GM19043 (cell line): Measurements from ENCODE around the gene SCN8A.
"Not testable (repeated sequence)": the region's sequence is repeated elsewhere in the genome, so short reads cannot be mapped to it uniquely, and the experiment has no call there.

Experiments
- ATAC-seq: cut with Tn5 transposase; IDR thresholded peaks from one replicate; pipeline ENCODE4 v1.9.1; 2021; ENCODE audit warnings: low read depth; ENCODE audit not compliant: unreplicated experiment

Gene SCN8A

GRCh38 chr12:51826881-51827280 is 235.8 kb downstream of the SCN8A start:
- ATAC-seq: no peak

- ATAC-seq: no peak
These were observed 237.1 kb downstream of the SCN8A start for GRCh38 chr12:51827925-51828818.

DNA sequence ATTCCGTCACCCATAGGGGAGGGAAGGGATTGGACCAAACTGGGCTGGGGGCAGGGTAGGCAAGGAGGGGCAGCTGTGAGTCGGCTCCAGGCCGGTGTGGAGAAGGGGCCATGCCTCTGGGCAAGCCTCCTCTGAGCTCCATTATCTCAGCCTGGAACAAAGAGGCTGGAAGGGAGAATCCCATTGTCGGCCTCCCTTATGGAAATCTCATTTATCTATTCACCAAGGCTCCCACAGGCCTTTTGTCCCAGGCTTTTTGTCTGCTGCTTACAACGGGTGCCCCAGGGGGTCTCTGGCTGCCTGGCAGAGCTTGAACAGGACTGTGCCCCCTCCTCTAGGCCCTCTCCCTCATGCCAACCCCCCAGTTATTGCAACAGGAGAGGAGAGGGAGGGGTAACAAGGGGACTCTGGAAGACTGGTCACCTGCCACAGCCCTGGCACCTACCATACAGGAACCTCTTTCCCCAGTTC is 238.0 kb downstream of the SCN8A start:
- ATAC-seq: no peak

- no peak for ATAC-seq
These were observed 238.6 kb downstream of the SCN8A start for GRCh38 chr12:51829641-51830040.

DNA sequence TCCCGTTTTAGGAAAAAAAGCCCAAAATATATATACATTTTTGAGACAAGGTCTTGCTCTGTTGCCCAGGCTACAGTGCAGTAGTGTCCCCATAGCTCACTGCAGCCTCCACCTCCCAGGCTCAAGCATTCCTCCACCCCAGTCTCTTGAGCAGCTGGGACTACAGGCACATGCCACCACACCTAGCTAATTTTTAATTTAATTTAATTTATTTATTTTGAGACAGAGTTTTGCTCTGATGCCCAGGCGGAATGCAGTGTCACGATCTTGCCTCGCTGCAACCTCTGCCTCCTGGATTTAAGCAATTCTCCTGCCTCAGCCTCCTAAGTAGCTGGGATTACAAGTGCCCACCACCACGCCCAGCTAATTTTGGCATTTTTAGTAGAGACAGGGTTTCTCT is 240.8 kb downstream of the SCN8A start:
- not testable (repeated sequence) for ATAC-seq

GRCh38 chr12:51832354-51833107 is 241.5 kb downstream of the SCN8A start:
- ATAC-seq: no peak

GRCh38 chr12:51833448-51834227 is 242.6 kb downstream of the SCN8A start:
- ATAC-seq: no peak

- ATAC-seq: no peak
These were observed 243.4 kb downstream of the SCN8A start for GRCh38 chr12:51834411-51834810.

DNA sequence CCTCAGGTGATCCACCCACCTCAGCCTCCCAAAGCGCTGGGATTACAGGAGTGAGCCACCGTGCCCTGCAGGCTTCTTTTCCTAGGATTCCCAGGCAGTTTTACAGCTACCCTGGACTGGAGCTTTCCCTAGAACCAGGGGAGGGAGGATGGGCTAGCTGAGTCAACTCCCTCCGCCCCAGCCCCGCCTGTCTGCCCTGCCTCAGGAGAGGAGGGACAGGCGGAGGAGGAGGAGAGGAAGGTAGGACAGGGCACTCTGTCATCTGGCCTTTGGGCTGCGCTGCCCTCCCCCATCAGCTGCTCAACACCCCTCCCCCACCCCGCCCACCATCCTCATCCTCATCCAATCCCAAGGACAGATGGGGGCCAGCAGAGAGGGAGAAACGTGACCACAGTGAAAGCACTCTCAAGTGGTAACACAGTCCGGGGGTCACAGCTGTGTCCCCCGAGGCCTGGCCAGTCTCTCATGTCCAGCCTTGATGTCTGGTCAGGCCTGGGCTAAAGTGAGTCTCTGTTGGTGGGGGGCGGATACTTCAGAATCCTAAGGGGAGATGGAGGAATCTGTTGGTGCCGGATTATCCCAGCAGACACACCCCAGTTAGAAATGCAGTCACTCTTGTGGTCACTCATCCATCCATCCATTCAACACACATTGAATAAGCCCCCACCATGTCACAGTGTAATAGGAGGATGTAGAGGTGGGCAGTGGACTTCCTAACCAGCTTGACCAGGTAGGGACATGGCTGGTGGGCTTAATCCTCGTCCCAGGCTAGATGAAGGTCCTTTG is 245.2 kb downstream of the SCN8A start:
- ATAC-seq: no peak

GRCh38 chr12:51836827-51837173 is 245.8 kb downstream of the SCN8A start:
- ATAC-seq: no peak

DNA sequence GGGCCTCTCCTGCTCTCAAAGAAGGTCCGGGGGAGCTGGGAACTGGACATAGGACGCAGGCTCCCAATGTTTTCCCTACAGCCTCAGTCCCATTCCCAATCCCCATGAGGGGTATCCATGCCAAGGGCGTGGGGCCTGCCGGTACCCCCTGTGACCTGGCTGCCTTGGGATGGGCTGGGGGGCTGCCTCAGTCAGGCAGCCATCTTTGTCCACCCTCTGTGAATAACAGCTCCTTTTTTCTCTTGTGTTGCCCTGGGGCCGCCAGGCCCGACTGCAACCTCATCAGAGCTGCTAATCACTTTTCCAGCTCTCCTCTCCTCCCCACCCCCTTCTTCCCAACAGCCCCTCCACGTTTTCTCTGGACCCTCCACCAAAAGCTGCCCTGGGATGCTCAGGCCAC is 246.3 kb downstream of the SCN8A start:
- ATAC-seq: no peak

GRCh38 chr12:51838036-51838435 is 247.0 kb downstream of the SCN8A start:
- ATAC-seq: no peak

GRCh38 chr12:51838762-51839161 is 247.7 kb downstream of the SCN8A start:
- no peak for ATAC-seq

DNA sequence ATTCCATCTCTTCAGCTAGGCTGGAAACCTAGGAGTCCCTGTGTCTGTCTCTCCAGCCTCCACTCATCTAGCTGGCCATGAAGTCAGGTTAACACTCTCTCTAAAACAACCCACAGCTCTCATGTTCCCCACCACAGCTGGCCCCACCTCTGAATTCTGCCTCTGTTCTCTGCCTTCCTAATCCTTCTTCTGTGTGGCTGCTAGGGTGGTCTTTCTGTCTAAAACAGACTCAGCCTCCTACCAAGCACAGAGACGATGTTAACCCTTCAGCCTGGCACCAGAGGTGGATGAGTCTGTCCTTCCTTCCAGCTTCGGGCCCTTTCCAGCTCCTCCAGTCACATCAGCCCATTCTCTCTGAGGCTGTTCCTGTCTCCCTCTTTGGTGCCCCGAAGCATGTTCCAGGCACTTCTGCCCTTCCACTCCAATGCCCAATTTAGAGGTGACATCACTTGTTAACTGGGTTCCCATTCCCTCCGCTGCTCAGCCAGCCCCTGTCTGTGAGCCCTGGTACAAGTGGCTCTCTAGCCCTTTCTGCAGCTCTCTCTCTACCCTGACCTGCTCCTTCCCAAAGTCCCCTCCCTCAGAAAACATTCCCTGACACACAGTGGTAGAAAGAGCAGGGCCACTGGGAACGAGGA is 248.4 kb downstream of the SCN8A start:
- no peak for ATAC-seq

GRCh38 chr12:51840966-51841365 is 249.9 kb downstream of the SCN8A start:
- ATAC-seq: no peak

GRCh38 chr12:51841727-51842126 is 250.7 kb downstream of the SCN8A start:
- no peak for ATAC-seq

DNA sequence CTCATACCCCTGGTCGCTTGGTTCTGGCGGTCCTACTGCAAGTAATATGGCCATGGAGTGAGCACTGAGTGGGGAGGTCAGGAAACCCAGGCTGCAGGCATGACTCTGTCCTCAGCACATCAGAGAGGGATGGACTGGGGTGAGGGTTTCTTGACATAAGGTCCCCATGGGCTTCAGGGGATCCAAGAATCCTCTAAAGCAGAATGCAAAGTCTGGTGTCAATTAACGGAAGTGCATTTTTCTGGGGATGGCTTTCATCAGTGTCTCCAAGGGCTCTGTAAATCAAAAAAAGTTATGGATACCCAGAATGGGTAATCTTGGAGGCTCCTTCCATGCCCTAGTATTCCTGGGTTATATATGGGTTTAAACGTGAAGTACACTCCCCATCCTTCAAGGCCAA is 253.8 kb downstream of the SCN8A start:
- no peak for ATAC-seq

DNA sequence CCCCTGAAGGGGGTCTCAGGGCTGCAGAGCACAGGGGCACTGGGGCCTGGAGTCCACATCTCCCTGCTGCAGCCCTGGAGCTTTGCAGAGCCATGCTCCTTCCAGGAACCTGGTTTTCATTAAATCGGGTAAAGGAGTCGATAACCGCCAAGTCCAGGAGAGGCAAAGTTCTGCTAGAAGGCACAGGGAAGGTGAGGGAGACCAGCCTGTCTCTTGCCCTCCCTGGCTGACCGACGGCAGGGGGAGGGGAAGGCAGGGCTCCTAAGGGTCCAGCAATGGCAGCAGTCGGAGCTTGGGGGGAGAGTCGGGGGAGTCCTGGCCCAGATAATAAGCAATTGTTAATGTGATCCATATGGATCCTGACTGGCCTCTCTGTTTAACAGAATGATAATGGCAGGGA is 254.4 kb downstream of the SCN8A start:
- no peak for ATAC-seq

GRCh38 chr12:51846271-51846691 is 255.2 kb downstream of the SCN8A start:
- no peak for ATAC-seq
